Stimulated activated CD8-positive, alpha-beta memory T cell treated with anti-CD3 and anti-CD28 coated beads, Interleukin-15, amount 100 ng/mL, for 48 hours (primary cell): Measurements from ENCODE around the gene DLL1.
"Not testable (repeated sequence)": the region's sequence is repeated elsewhere in the genome, so short reads cannot be mapped to it uniquely, and the experiment has no call there.

Source experiments
- DNase-seq, 2 donors: peaks; one replicate each; pipeline ENCODE4 v3.0.0-alpha.2; 2020; ENCODE audit warnings: low read depth in 2 of 2

The DLL1 gene, protein sequence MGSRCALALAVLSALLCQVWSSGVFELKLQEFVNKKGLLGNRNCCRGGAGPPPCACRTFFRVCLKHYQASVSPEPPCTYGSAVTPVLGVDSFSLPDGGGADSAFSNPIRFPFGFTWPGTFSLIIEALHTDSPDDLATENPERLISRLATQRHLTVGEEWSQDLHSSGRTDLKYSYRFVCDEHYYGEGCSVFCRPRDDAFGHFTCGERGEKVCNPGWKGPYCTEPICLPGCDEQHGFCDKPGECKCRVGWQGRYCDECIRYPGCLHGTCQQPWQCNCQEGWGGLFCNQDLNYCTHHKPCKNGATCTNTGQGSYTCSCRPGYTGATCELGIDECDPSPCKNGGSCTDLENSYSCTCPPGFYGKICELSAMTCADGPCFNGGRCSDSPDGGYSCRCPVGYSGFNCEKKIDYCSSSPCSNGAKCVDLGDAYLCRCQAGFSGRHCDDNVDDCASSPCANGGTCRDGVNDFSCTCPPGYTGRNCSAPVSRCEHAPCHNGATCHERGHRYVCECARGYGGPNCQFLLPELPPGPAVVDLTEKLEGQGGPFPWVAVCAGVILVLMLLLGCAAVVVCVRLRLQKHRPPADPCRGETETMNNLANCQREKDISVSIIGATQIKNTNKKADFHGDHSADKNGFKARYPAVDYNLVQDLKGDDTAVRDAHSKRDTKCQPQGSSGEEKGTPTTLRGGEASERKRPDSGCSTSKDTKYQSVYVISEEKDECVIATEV

DNA sequence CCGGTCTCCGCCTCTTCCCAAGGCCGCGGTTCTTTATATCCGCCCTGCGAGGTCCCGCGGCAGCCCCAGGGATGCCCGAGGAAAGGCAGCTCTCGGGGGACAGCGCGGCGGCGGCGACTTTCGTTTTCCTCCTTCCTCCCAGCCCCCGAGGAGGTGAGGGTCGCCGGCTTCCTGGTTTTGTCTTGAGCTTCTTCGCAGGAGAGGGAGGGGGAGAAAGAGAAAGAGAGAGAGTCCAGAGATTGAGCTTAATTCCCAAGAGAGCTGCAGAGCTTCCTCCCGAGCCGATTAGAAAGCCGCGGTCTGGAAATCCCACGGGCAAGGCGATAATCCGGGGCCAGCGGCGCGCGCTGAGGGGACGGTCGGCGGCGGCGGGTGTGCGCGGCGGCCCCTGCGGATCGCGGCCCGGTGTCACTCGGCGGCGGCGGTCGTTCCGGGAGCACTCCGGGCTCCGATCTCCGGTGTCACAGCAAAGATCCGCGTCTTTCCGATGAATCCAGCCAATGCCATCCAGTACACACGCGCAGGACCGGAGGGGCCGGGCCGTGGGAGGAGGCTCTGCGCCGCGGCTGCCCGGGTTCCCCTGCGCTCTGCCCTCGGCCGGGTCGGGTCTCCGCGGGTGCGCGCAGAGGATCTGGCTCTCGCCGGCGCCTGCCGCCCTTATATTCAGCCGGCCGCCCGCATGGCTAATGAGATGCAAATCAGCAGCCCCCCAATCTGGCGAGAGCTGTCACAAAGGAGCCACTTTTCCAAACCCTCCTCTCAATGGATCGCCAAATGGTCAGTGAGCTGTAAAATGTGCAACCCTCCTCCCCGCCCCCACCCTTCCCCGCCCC is at the start of gene DLL1:
TSS of gene DLL1 (minus strand) at position 783 of the 833 bp plus-strand sequence. CDS start 939 bp downstream, outside the sequence.
- DNase-seq: no peak

DNA sequence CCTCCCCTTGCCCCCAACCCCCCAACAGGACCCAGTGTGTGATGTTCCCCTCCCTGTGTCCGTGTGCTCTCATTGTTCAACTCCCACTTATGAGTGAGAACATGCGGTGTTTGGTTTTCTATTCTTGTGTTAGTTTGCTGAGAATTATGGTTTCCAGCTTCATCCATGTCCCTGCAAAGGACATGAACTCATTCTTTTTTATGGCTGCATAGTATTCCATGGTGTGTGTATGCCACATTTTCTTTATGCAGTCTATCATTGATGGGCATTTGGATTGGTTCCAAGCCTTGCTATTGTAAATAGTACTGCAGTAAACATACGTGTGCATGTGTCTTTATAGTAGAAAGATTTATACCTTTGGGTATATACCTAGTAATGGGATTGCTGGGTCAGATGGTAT is 44.3 kb upstream of the DLL1 start:
- not testable (repeated sequence) for DNase-seq

DNA sequence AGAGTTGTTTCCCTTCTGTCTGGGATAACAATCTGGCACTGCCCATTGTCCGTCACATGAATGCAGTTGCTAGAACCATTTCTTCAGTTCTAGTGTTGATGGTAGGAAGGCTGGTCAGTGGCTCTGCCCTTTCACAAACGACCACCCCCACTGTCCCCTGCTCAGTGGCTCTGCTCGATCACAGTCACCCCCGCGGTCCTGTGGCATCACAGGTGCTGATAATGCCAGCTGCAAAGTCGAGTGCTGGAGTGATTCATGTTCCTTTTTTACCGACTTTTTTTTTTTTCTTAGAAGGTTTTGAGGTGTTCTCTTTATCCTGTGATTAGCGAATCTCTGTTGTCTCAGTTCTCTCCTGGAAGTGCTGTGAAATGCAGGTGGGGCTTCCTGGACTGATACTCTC is 38.4 kb upstream of the DLL1 start:
- DNase-seq: no peak

DNA sequence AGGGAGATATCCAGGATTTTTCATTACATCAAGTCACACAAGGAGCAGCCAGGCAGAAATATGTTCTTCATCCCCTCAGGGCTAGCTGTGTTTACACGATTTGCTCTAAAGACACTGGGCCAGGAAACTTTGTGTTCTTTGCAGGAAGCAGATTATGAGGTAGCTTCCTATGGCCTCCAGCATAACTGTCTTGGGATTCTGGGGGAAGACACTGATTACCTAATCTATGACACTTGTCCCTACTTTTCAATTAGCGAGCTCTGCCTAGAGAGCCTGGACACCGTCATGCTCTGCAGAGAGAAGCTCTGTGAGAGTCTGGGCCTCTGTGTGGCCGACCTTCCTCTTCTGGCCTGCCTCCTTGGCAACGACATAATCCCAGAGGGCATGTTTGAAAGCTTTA is 26.8 kb upstream of the DLL1 start:
- no peak for DNase-seq

DNA sequence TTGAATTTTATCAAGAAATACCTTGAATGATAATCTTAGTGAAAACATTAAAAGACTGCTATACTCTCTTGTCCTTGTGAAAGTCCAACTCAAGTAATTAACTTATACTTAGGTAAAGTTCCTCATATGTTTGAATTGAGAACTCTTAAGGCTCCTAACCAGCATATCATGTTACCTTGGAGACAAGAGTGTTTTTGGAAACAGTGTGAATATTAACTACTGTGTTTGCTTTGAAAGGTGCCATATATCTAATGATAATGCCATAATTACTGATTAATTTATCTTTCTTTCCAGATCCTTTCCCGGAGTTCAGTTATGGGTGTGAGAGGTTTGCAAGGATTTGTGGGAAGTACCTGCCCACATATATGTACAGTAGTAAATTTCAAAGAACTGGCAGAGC is 26.2 kb upstream of the DLL1 start:
- no peak for DNase-seq

- DNase-seq: no peak
Measured at GRCh38 chr6:170316071-170316470, 25.2 kb upstream of the DLL1 start.

GRCh38 chr6:170314983-170315382 is 24.1 kb upstream of the DLL1 start:
- no peak for DNase-seq

DNA sequence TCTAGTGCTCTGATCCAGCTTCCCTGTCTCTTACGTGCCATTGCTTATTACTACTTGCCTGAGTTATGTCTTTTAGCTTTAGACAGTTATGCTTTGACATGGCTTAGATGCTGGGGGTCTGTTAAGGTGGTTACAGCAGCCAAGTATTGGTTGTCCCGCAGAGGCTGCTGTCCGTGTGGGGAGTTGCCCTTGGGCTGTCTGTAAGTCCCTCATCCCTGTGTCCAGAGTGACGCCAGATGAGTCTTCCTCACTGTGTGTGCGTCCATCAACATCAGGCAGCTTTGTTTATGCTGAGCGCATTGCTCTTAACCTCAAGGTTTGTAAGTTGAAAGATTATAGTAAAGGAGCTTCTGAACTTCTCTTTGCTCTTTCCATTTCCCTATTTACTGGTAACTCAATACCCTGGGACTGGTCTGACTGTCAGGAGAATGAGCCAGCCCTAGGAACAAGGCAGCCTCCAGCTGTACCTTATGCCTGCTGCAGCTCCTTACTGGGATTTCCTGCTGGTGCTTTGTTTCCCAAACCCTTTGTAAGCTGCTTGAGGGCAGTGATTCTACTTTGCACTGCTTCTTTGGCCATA is 22.9 kb upstream of the DLL1 start:
- DNase-seq: no peak

- DNase-seq: no peak
Measured at GRCh38 chr6:170312876-170313275, 22.0 kb upstream of the DLL1 start.

DNA sequence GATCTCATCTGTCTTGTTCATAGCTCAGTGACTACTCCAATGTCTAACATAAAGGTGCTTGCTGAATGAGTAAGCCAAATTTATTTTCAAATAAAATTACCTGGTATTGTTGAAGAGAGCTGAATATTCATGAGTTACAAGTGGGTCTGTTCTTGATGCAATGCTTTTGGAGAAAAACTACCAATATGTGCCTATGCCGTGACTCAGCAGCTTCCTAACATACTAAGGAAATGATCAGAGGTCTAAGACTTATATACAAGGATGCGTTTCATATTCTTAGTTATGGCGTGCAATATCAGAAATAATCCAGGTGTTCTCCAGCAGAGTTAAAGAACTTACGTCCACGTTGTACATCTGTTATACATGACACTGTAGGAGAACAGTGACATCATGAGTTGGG is 20.8 kb upstream of the DLL1 start:
- no peak for DNase-seq

- DNase-seq: no peak
Measured at GRCh38 chr6:170308761-170309160, 17.9 kb upstream of the DLL1 start.

- no peak for DNase-seq
Measured at GRCh38 chr6:170307080-170307545, 16.2 kb upstream of the DLL1 start.

- peak; percentile 93 to 94 for DNase-seq
Measured at GRCh38 chr6:170306324-170307079, 15.6 kb upstream of the DLL1 start, which contains the start of gene FAM120B. Gene FAM120B (plus strand): TSS chr6:170306758. CDS start chr6:170317391, 10,633 bp downstream.

- DNase-seq: no peak
Measured at GRCh38 chr6:170305805-170306323, 15.0 kb upstream of the DLL1 start.

GRCh38 chr6:170301184-170301583 is 10.3 kb upstream of the DLL1 start:
- DNase-seq: no peak

DNA sequence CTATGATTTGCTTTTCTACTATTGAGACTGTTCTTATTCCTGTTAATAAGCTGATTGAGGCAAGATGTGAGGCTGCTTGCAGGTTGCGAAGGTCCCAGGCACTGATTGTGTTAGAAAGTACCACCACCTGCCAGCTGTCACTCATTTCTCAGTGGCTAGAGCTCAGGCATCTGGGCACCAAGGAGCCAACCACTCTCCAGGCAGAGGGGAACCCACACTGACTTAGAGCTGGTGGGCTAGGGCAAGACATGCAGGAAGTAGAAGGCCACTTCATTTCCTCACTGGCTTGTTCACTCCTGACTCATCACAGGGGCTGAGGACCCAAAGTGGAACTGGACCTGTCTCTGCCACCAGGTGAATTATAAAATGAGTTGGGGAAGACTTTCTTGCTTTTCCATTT is 7.8 kb upstream of the DLL1 start:
- no peak for DNase-seq

- no peak for DNase-seq
Measured at GRCh38 chr6:170297576-170298330, 6.9 kb upstream of the DLL1 start.

DNA sequence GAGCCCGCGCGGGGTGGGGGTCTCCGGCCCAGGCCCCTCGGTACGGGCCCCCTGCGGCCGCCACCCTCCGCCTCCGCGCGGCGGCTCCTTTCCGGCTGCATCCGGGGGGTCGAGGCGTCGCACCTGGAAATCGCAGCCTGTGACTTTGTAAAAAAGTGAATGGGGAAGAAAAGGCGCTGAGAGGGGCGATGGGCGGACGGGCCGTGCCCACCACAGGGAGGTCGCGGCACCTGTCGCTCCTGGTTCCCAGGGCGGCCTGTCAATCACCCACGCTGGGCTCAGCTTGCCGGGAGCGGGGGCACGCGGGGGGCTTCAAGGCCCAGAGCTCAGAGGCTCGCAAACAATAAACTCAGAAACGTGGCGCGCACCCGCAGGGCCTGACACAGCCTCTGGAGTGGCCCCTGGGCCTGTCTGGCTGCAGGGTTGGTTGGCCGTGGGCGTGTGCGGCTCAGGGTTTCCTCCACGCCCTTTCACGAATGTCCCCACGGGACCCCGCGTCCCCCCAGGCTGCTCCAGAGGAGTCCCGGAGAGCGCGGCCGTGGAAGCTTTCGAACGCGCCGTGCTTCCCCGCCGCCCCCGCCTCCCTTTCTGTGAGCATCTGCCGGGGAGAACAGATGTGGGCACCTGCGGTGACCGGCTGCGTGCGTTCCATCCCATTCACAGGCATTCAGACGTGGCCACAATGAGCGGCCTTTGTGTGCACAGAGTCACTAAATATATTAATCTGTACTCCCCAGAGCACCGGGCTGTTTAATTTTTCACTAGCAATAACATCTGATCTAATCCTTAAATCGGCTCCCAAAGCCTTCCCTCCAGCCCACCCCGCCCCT is 6.1 kb upstream of the DLL1 start:
- DNase-seq: no peak

GRCh38 chr6:170296423-170296745 is 5.5 kb upstream of the DLL1 start:
- DNase-seq: no peak
